ENCODE results near the gene LCLAT1. TPM values are rescaled to one million over a fixed set of nuclear protein-coding genes. Genes with fewer than 3 reads are reported as not detected.
A peak's percentile ranks its signal among the peaks of the same experiment; 100 is the strongest.
"Not testable (repeated sequence)": the region's sequence is repeated elsewhere in the genome, so short reads cannot be mapped to it uniquely, and the experiment has no call there.

The LCLAT1 gene
- total RNA-seq, 4 donors from 2014 or later: 25.3 to 55.4 (median 43.1) TPM

DNA sequence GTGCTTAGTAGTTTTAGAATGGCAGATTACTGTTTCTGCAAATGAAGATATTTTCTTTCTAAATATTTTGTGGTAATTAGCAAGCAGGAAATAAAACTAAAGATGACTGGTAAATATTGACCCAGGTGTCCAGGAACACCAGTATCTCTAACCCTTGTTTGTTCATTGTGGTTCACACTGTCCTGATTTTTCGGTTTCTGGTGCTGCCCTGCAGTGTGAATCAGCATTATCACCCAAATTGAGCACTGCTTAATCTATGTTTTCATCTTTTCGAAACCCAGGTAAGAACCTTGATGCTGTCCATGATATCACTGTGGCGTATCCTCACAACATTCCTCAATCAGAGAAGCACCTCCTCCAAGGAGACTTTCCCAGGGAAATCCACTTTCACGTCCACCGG is 192.8 kb downstream of the LCLAT1 start:
- H3K9me3 ChIP-seq: no peaks in the 10 kb centered on the region
- WGBS, 2 donors (ENCODE audit: low coverage in 1 of 2): 93 to 100% methylated on average over 5 of the region's 5 CpGs

DNA sequence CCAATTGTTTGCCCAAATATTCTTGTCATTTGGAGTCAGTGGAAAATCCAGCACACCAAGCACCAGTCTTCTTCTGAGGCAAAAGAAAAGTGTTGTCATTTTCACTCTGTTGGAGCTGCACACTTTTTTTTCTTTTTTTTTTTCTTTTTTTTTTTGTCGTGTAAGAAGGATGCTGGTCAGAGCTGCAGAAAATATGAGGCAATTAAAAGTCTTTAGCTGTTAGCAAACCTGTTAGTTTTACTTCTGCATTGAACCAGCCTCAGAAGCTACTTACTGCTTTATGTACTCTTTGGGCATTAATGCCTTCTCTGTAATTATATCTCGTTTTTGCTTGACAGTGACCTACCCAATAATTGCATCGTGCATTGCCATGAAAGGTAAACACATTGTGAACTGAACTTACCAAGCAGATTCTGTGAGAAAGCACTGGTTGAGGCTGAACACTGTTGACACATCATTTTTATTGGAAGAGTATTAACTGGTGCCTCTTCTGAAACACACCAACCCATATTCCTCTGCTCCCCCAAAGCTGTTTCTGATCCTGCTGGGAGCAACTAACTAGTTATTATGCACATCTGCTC is 194.8 kb downstream of the LCLAT1 start:
- H3K9me3 ChIP-seq: no peaks in the 10 kb centered on the region
- H3K27ac ChIP-seq: peak overlapping the region in 1 of 4 donors; percentile 39
- no peak overlapping the region for H3K4me3 ChIP-seq
- 54 to 63% methylated on average over 3 of the region's 3 CpGs for WGBS, 2 donors (ENCODE audit: low coverage in 1 of 2)
- peaks cover 0 to 23% (median 3%) of the 10 kb centered on the region in 3 donors for H3K4me1 ChIP-seq
- H3K36me3 ChIP-seq: peaks cover 0 to 9% of the 10 kb centered on the region in 2 donors
- H3K27me3 ChIP-seq: no peaks in the 10 kb centered on the region
- ATAC-seq: no peak
- no peak for TF ChIP-seq EP300 (IDR thresholded peaks at IDR 0.05)
- no peak for TF ChIP-seq POLR2A (IDR thresholded peaks at IDR 0.05)
- no peak for TF ChIP-seq POLR2AphosphoS5 (IDR thresholded peaks at IDR 0.05)
- TF ChIP-seq, protein P1, sequence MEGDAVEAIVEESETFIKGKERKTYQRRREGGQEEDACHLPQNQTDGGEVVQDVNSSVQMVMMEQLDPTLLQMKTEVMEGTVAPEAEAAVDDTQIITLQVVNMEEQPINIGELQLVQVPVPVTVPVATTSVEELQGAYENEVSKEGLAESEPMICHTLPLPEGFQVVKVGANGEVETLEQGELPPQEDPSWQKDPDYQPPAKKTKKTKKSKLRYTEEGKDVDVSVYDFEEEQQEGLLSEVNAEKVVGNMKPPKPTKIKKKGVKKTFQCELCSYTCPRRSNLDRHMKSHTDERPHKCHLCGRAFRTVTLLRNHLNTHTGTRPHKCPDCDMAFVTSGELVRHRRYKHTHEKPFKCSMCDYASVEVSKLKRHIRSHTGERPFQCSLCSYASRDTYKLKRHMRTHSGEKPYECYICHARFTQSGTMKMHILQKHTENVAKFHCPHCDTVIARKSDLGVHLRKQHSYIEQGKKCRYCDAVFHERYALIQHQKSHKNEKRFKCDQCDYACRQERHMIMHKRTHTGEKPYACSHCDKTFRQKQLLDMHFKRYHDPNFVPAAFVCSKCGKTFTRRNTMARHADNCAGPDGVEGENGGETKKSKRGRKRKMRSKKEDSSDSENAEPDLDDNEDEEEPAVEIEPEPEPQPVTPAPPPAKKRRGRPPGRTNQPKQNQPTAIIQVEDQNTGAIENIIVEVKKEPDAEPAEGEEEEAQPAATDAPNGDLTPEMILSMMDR (IDR thresholded peaks at IDR 0.05): no peak

More for the DNA sequence above, 192.8 kb downstream of the LCLAT1 start:
- Histone ChIP-seq H3K4me3 (no peak overlapping the region), H3K36me3 (peaks cover 0 to 9% of the 10 kb centered on the region in 2 donors), H3K4me1 (peaks cover 0 to 23% (median 3%) of the 10 kb centered on the region in 3 donors), H3K27ac (no peak overlapping the region), H3K27me3 (no peaks in the 10 kb centered on the region)
- TF ChIP-seq, protein P1 (IDR thresholded peaks at IDR 0.05): no peak
- no peak for TF ChIP-seq POLR2AphosphoS5 (IDR thresholded peaks at IDR 0.05)
- TF ChIP-seq POLR2A (IDR thresholded peaks at IDR 0.05): no peak
- TF ChIP-seq EP300 (IDR thresholded peaks at IDR 0.05): no peak
- no peak for ATAC-seq

DNA sequence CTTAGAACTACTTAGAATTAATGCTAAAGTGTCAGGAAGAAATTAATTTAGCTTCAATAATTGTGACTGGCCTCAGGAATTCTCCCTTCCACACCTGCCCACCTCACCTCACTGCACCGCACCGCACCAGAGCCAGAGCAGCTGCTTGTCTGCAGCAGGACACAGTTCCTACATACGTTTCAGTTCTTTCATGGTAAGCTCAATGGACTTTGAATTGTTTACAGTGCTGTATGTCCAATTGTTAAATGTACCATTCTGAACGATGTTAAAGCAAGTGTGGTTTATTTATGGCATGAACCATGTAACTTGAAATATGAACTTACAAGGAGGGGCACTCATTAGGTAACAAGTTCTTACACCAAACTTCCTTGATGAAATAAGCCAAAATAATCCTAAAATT is 196.0 kb downstream of the LCLAT1 start:
- not testable (repeated sequence) for H3K36me3 ChIP-seq, H3K27me3 ChIP-seq, H3K27ac ChIP-seq, ATAC-seq, H3K9me3 ChIP-seq, H3K4me3 ChIP-seq
- WGBS, 2 donors (ENCODE audit: low coverage in 1 of 2): no CpG with 5 or more reads among the region's 4 CpGs
- H3K4me1 ChIP-seq: peaks cover 0 to 23% (median 3%) of the 10 kb centered on the region in 3 donors

DNA sequence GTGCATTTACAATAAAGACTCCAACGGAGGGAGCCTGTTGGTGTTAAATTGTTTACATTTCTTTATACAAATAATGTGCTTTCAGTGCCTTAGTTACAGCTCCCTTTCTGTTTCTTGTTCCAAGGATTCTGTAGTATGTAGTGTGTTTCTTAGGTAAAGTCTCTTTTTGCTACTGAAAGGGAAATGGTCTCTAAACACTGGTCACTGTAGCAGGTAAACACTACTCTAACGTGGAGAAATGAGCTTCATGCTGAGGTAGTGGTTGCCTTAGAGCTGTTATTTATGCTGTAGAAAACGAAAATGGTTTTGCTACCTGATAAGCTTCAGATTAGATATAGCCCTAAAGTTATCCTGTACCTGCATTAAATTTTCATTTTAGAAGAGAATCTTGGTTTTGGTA is 196.6 kb downstream of the LCLAT1 start:
- no peak overlapping the region for H3K4me3 ChIP-seq
- H3K9me3 ChIP-seq: no peaks in the 10 kb centered on the region
- H3K36me3 ChIP-seq: peaks cover 0 to 9% of the 10 kb centered on the region in 2 donors
- H3K4me1 ChIP-seq: peaks cover 0 to 23% (median 3%) of the 10 kb centered on the region in 3 donors
- no peak for TF ChIP-seq EP300 (IDR thresholded peaks at IDR 0.05)
- no peak for TF ChIP-seq POLR2A (IDR thresholded peaks at IDR 0.05)
- no peak for TF ChIP-seq POLR2AphosphoS5 (IDR thresholded peaks at IDR 0.05)
- TF ChIP-seq, protein P1 (IDR thresholded peaks at IDR 0.05): no peak
- H3K27me3 ChIP-seq: no peaks in the 10 kb centered on the region
- ATAC-seq: no peak
- WGBS, 2 donors (ENCODE audit: low coverage in 1 of 2): 31 to 42% methylated on average over 3 of the region's 3 CpGs
- H3K27ac ChIP-seq: peak overlapping the region in 1 of 4 donors; percentile 49

DNA sequence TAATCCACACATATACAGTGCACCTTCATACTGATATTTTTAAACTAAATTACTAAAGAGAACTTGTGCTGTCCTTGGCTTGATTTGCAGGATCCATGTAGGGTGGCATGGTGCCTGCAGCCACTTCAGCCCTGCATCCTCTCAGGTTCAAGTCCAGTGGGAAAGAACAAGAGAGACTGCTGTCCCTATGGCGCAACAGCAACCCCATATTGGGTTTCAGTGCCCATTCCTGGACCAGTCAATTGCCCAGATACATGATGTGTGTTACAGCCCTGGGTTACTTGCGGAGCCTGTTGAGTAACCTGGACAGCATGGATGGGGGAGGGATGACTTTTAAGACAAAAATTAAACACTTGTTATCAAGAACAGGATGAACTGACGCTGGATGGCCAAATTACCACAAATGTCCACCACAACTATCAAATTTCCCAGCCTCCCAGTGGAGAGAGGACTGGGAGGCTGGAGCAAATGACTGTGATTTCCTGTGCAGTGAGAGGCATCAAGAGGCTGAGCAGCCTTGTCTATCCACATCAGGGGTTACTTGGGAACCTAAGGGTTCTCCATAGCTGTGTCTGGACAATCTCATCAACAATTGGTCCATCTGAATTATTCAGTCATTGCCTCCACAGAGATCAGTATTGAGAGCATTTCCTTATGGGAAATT is 198.2 kb downstream of the LCLAT1 start:
- no peak overlapping the region for H3K27ac ChIP-seq
- H3K27me3 ChIP-seq: no peaks in the 10 kb centered on the region
- no peak overlapping the region for H3K4me3 ChIP-seq
- no peaks in the 10 kb centered on the region for H3K9me3 ChIP-seq
- H3K36me3 ChIP-seq: peaks cover 0 to 8% of the 10 kb centered on the region in 2 donors
- WGBS, 2 donors (ENCODE audit: low coverage in 1 of 2): 94 to 100% methylated on average over 1 to 2 of the region's 3 CpGs
- H3K4me1 ChIP-seq: peaks cover 0 to 26% (median 3%) of the 10 kb centered on the region in 3 donors
- TF ChIP-seq, protein P1 (IDR thresholded peaks at IDR 0.05): no peak
- TF ChIP-seq POLR2A (IDR thresholded peaks at IDR 0.05): no peak
- TF ChIP-seq EP300 (IDR thresholded peaks at IDR 0.05): no peak
- no peak for TF ChIP-seq POLR2AphosphoS5 (IDR thresholded peaks at IDR 0.05)
- no peak for ATAC-seq
